ENCODE results near the gene RAI1.
A peak's percentile ranks its signal among the peaks of the same experiment; 100 is the strongest.

The RAI1 gene

DNA sequence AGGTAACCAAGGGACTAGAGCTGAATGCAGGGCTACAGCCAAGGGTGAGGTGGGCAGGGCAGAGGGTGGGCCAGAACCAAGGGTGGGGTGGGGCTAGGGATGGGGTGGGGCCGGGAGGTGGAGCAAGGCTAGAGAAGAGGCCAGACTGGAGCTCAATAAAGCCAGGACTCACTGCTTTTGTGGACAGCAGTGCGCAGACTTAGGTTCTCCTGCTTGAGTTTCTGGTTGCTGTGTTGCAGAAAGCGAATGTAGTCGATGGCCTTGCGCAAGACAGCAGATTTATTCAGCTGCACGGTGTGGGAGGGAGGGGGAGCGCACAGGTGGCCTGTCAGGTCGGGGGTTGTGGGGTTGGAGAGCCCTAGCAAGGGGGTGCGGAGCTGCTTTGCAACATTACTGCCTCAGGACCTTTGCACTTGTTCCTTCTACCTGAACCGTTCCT, 136.8 kb downstream of the RAI1 start:
- no peak for DNase-seq (ENCODE audit: low read depth in 2 of 2)
- TF ChIP-seq, protein P1, sequence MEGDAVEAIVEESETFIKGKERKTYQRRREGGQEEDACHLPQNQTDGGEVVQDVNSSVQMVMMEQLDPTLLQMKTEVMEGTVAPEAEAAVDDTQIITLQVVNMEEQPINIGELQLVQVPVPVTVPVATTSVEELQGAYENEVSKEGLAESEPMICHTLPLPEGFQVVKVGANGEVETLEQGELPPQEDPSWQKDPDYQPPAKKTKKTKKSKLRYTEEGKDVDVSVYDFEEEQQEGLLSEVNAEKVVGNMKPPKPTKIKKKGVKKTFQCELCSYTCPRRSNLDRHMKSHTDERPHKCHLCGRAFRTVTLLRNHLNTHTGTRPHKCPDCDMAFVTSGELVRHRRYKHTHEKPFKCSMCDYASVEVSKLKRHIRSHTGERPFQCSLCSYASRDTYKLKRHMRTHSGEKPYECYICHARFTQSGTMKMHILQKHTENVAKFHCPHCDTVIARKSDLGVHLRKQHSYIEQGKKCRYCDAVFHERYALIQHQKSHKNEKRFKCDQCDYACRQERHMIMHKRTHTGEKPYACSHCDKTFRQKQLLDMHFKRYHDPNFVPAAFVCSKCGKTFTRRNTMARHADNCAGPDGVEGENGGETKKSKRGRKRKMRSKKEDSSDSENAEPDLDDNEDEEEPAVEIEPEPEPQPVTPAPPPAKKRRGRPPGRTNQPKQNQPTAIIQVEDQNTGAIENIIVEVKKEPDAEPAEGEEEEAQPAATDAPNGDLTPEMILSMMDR (IDR thresholded peaks at IDR 0.05; ENCODE audit: low read depth, low read length) = no peak
- no peak overlapping the region for H3K4me3 ChIP-seq (replicated peaks in 1 of 2; ENCODE audit: low read depth in 2 of 2, low read length in 2 of 2)

DNA sequence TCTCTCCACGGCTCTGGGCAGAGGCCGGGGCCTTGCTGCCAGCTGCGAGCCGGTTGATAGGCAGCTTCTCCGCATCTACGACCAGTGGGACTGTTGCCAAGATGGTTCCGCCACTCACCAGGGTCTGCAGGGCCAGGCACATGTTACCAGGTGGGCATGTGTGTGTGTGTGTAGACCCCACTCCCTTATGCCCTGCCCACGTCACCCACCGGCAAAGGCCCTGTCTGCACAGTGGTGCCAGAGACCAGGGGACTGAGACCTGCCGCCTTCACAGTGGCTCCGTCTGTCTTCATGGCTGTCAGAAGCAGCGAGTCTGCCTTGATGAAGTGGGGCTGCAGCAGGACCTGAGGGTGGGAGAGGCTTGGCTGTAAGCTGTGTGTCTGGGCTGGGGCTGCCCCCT, 137.9 kb downstream of the RAI1 start:
- no peak for DNase-seq (ENCODE audit: low read depth in 2 of 2)
- TF ChIP-seq, protein P1 (IDR thresholded peaks at IDR 0.05; ENCODE audit: low read depth, low read length) = no peak
- H3K4me3 ChIP-seq (replicated peaks in 1 of 2; ENCODE audit: low read depth in 2 of 2, low read length in 2 of 2) = no peak overlapping the region

DNA sequence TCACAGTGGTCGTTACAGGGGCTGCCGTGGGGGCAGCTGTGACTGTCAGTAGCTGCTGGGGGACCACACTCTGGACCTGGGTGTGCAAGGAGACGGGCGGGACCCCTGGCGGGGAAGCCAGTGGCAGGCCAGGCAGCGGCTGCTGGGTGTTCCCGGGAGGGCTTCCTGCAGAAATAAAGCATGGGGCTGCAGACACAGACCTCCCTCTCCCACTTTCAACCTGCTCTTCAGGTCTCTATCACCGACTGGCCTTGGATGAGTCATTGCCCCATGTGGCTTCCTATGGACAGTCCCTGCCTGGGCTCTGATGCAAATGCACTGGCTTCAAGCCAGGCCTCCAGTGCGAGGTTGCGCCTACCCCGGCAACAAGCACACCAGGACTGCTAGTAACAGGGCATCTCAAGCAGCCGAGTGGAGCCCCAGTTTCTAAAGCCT, 138.3 kb downstream of the RAI1 start:
- H3K4me3 ChIP-seq (replicated peaks in 1 of 2; ENCODE audit: low read depth in 2 of 2, low read length in 2 of 2) = peak overlapping the region in 1 of 2 donors; percentile 10
- TF ChIP-seq, protein P1 (IDR thresholded peaks at IDR 0.05; ENCODE audit: low read depth, low read length) = no peak

DNA sequence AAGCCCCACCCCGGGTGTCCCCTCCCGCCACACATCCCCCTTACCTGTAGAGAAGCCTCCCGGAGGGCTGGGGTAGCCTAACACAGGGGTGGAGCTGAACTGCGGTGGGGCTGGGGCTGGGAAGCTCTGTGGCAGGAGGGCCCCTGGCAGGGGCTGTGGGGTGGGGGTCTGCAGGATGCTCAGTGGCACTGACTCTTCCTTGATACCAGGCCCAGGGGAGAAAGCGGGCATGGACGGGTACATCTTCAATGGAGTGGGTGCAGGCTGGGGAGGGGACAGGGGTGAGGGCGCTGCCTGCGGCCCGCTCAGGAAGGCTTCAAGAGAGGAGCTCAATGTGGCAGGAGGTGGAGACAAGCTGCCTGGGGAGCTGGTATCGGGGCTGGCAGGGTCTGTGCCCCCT, 138.8 kb downstream of the RAI1 start:
- no peak for DNase-seq (ENCODE audit: low read depth in 2 of 2)
- TF ChIP-seq, protein P1 (IDR thresholded peaks at IDR 0.05; ENCODE audit: low read depth, low read length) = no peak
- H3K4me3 ChIP-seq (replicated peaks in 1 of 2; ENCODE audit: low read depth in 2 of 2, low read length in 2 of 2) = peak overlapping the region in 1 of 2 donors; percentile 10

More for the DNA sequence above, 138.3 kb downstream of the RAI1 start:
- DNase-seq (ENCODE audit: low read depth in 2 of 2) = peak; percentile 93 to 96

DNA sequence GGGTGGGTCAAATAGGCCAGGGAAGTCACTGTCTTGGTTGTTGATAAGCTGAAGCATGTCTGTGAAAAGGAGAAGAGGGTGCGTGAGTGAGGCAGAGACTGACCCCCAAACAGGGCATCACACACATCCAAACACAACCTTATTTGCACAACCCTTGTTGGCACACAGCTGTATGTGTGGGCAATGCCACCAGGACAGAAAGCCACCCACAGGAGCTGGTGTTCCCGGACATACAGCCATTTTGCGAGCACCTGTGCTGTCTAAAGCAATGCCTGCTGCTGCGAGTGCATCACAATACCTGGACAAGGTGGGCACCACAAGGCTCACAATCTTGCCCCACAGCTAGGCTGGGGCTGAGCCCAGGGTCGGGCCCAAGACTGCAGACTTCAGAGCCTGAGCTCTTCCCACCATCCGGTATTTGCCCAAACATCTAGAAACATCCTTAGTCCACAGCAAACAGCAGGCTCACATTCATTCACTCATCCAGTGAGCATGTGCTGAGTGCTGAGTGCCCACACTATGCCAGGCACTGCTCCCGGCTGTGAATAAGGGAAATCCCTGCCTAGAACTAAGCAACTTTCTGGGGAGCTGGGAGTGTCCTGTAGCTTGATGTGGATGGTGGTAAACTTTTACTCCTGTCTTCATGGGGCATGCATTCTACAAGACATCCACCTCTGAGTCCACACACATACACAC, 139.4 kb downstream of the RAI1 start:
- DNase-seq (ENCODE audit: low read depth in 2 of 2) = no peak
- H3K4me3 ChIP-seq (replicated peaks in 1 of 2; ENCODE audit: low read depth in 2 of 2, low read length in 2 of 2) = no peak overlapping the region
- TF ChIP-seq, protein P1 (IDR thresholded peaks at IDR 0.05; ENCODE audit: low read depth, low read length) = no peak

DNA sequence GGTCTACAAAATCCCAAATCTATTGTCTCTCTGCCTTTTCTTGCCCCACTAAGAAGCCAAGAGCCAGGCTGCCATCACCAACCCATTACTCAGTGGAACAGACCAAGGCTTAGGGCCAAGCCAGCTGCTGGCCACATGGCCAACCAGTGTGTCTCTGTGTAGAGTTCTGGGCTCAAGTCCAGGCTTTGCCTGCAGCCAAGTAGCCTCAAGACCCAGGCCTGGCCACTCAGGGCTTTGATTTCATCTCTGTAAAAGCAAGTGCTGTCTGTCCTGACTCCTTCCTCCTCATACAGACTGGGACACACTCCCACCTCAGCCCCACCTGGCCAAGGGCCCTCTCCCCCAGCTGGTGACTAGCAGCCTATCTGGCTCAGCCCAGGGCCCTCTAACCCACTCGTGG, 140.9 kb downstream of the RAI1 start:
- H3K4me3 ChIP-seq (replicated peaks in 1 of 2; ENCODE audit: low read depth in 2 of 2, low read length in 2 of 2) = peak overlapping the region; percentile 51 to 53
- TF ChIP-seq, protein P1 (IDR thresholded peaks at IDR 0.05; ENCODE audit: low read depth, low read length) = no peak
- peak; percentile 91 to 92 for DNase-seq (ENCODE audit: low read depth in 2 of 2)
